Measurements from ENCODE around the gene CTSL.

CTSL gene

DNA sequence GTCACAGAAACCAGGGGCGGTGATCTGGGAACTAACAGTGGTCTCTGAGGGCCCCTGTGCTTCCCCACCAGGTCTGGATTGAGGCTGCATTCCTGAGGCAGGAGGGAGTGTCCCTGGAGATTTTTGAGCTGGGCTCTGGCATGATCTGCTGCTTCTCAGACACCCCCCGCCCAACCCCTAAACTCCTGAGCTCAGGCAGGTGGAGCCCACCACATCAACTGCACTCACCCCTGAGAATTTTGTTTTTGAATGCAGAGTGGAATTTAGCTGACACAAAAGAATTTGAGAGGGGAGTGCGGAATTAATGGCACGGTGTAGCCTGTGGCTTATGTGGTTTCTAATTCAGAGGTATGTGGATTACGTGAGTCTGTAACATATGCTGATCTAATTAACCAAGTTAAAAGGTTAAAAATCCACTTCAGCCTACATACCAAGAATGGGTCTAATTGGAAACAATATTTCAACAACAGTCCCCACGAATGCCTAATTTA lies 23.9 kb upstream of the CTSL start:
- no peak for DNase-seq

- no peak for DNase-seq
These were observed 23.0 kb upstream of the CTSL start for GRCh38 chr9:87702921-87703320.

DNA sequence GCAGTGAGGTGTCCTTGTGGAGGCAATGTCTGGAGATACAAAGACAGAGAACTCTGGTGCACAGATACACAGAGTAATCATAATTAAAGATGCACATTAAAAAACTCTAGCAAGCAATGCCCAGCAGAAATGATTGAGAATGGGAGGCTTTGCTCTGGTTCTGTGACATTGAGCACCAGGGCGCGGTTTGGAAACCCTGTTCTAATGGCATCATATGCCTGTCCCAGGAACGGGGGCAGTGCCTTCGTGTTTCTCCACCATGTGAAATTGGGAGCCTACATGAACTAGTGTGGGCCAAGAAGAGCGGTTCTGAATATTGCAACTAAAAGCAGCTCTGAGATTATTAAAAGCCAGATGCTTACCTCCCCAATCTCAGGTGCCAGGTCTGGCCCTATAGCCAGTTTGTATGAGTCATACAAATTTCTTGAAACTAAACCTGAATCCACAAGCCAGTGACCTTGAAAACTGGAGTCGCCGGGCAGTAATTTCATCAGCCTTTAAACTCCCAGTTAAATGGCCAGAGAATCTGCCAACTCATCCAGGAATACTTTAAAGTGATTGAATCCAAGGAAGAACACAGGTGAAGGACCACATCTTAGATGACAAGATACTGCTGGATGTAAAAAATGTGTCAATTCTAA lies 22.2 kb upstream of the CTSL start:
- DNase-seq = no peak

DNA sequence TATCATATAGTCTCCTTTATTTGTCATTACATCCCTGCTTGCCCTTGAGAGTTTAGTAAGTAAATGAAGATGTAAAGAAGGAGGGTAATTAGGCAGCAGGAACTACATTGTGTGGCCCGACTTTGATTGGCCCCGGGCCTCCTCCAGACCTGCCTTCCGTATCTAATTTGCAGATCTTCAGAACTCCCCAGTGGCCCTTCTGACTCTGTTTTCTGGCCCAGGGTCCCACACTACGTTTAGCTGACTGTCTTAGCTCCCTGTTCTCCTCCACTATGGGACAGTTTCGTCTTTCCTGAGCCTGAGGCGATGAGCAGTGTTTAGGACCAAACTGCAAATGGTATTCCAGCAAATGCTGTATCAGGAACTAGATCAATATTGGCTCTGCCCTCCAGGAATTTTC lies 21.6 kb upstream of the CTSL start:
- DNase-seq = no peak

DNA sequence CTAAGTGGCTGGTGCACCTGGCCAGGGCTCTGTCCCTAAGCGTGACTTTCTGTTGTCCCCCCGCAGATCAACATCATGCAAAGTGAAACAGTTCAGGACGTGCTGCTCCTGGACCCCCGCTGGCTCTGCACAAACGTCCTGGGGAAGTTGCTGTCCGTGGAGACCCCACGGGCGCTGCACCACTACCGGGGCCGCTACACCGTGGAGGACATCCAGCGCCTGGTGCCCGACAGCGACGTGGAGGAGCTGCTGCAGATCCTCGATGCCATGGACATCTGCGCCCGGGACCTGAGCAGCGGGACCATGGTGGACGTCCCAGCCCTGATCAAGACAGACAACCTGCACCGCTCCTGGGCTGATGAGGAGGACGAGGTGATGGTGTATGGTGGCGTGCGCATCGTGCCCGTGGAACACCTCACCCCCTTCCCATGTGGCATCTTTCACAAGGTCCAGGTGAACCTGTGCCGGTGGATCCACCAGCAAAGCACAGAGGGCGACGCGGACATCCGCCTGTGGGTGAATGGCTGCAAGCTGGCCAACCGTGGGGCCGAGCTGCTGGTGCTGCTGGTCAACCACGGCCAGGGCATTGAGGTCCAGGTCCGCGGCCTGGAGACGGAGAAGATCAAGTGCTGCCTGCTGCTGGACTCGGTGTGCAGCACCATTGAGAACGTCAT lies 19.7 kb upstream of the CTSL start:
- no peak for DNase-seq

GRCh38 chr9:87707805-87708506 lies 18.0 kb upstream of the CTSL start:
- DNase-seq = no peak

GRCh38 chr9:87708546-87708945 lies 17.4 kb upstream of the CTSL start:
- no peak for DNase-seq

DNA sequence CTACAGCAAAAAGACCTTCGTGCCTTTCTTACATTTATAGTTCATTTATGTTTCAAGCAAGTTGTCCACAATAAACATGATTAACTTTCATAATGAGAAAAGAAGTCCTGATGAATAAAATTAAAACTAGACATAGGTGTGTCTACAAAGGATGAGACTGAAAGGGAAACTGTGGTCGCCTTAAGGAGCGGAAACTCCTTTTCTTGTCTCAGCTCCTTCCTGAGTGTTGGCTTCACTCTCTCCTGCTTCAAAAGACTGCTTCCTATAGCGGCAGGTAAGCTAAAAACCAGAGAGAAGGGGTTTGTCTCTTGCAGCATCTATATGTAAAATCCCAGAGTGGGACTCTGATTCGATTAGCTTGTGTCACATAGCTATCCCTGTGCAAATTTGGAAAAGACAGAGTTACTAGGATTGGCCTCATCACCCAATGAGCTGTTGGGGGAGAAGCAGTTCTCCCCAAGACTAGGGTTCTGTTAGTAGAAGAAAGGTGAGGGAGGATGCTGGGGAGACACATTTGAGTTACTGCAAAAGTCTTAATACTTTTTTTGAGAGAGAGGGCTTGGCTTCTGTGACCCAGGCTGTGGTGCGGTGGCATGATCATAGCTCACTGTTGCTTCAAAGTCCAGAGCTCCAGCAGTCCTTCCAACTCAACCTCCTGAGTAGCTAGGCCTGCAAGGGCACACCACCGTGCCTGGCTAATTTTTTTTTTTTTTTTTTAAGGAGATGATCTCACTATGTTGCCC lies 16.8 kb upstream of the CTSL start:
- no peak for DNase-seq

DNA sequence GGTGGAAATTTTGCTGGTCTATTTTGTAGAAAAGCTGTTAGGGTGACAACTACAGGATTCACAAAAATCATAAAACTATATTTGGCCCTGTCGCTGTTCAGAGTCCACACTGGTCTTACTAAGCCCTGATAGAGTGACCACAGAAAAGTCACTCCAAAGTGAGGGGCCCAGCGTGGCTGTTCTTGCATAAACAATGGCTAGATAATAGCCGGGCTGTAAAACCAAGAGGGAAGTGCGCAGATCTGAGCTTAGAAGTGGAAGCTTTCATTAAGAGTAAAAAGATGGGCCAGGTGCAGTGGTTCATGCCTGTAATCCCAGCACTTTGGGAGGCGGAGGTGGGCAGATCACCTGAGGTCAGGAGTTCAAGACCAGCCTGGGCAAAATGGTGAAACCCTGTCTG lies 15.5 kb upstream of the CTSL start:
- no peak for DNase-seq

GRCh38 chr9:87711857-87712800 lies 13.8 kb upstream of the CTSL start:
- no peak for DNase-seq

GRCh38 chr9:87712801-87713277 lies 13.1 kb upstream of the CTSL start:
- no peak for DNase-seq

DNA sequence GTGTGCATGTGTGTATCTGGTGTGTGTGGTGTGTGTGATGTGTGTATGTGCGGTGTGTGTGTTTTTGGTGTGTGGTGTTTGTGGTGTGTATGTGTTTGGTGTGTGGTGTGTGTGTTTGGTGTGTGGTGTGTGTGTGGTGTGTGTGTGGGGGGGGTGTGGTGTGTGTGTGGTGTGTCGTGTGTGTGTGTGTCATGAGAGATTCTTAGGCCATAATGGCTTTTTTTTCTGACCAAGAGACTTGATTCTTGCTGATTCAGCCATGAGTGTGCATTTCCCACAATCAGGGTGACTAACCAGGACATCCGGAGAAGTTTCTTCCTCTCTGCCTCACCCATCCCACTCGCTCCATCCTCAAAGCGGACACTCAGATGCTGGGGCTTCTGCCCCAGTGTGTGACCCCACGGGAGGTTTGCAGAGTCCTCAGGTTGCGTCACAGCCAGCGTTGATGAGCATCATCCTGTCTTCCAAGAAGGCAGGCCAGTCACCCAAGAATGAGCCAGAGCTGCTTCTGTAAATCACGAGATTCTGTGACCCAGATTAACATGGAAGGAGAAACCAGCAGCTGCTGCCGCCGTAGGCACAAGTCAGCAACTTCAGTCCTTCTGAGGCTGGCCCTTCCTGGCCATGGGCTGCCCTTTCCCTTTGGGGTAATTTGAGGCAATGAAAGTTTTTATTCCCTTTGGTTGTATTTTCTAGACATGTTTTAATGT lies 12.5 kb upstream of the CTSL start:
- no peak for DNase-seq

DNA sequence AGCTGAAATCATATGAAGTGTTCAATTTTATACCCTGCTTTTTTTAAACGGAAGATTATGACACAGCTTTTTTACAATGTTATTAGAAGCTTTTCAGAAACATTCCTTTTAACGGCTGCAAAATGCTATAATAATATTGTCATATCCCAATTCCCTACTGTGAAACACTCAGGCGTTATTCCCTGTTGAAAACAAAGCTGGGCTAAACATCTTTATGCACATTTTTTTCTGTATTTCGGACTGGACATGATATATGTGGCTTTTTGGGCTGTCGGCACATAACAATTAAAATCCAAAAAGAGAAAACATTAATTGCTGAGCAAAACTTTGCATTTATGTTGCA lies 12.0 kb upstream of the CTSL start:
- no peak for DNase-seq

DNA sequence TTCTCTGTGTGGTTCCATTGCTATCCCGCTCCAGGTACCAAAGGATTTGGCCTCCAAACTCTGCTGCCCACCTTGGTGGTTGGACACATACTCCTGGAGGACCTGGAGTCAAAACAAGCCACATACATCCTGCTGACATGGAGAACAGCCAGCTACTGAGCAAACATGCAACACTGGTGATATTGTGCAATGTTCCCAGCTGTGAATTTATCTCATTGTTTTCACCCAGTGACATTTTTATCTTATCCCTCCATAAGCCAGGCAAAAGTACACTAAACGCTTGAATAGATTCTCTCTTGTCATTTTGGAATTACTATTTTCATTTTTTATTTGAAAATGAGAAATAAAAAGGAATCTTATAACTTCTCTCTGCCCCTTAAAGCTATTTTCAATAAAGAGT lies 11.1 kb upstream of the CTSL start:
- no peak for DNase-seq

GRCh38 chr9:87716141-87716540 lies 9.8 kb upstream of the CTSL start:
- DNase-seq = no peak

DNA sequence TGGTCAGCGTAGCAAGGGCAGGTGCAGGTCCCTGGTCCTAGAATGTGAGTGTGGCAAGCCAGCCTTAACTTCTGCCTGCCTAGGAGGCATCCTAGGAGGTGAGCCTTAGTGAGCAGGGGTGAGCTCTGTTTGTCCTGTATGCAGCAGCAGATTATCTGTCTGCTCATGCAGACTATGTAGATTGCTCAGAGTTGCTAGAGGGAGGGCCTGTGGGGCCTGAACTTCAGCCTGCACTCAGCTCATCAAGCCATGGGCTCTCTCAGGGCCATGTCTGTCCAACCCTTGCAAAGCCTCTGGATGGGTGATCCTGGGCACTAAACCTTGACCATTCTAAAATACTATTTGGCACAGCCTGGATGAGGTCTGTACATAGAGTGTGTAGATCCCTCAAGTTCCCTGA lies 8.5 kb upstream of the CTSL start:
- DNase-seq = no peak

DNA sequence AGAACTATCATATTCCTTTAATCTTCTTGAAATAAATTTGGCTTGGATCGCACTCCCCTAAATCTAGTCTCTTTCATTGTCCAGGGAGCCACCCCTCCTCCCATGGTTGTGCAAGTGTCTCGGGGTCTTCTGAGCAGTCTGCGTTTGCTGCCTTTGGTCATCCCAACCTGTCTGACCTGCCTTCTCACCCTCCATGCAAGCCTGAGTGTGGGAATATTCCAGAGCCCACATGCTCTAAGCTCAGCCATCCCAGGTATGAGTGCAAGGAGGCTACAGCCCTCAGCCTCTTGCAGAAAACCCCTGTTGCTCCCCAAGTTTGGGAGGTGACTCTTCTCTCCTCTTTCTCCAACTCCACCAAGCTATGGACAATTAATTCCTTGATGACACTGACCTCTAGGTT lies 7.7 kb upstream of the CTSL start:
- DNase-seq = no peak

- no peak for DNase-seq
These were observed 6.9 kb upstream of the CTSL start for GRCh38 chr9:87718852-87719612.

GRCh38 chr9:87720173-87720572 lies 5.7 kb upstream of the CTSL start:
- DNase-seq = no peak

GRCh38 chr9:87722393-87723088 lies 3.4 kb upstream of the CTSL start:
- DNase-seq = no peak
